ENCODE results near the gene LRRC53. TPM values are rescaled to one million over a fixed set of nuclear protein-coding genes. Genes with fewer than 3 reads are reported as not detected.

Gene LRRC53
- total and polyA plus RNA-seq, 2 experiments from 2014 or later, result not detected

- no peak for TF ChIP-seq ZNF462 (CRISPR knock-in tag; IDR thresholded peaks at IDR 0.05)
- TF ChIP-seq CREB1 (CRISPR knock-in tag; IDR thresholded peaks at IDR 0.05; ENCODE audit: low read depth), result no peak
- TF ChIP-seq ETS1 (IDR thresholded peaks at IDR 0.05), result no peak
- TF ChIP-seq ZNF331 (CRISPR knock-in tag; IDR thresholded peaks at IDR 0.05; ENCODE audit: low read depth), result no peak
- TF ChIP-seq CTCF (conservative IDR thresholded peaks at IDR 0.05; ENCODE audit: low read depth in 2 of 2), result no peak
Measured at GRCh38 chr1:74423471-74423870, 88.9 kb downstream of the LRRC53 start (continued).
